Activated CD4-positive, alpha-beta T cell treated with anti-CD3 and anti-CD28 coated beads for 36 hours (primary cell): ENCODE measurements around the gene EPN2. TPM values are rescaled to one million over a fixed set of nuclear protein-coding genes. Genes with fewer than 3 reads are reported as not detected.
"Not testable (repeated sequence)": the region's sequence is repeated elsewhere in the genome, so short reads cannot be mapped to it uniquely, and the experiment has no call there.

ENCODE experiments used
- ATAC-seq: fragments of 200-7000 bp; cut with Tn5 transposase; one replicate; pipeline ENCODE4 v1.10.0; 2021; ENCODE audit warnings: mild to moderate bottlenecking, moderate library complexity
- CTCF ChIA-PET: fragments of 350-600 bp; sonication (Branson Sonifier 250); formaldehyde crosslinking; loops from one replicate; lab custom pipeline; 2021; ENCODE audit warnings: antibody characterized with exemption; lab: Charles Lee
- POLR2A ChIA-PET: fragments of 350-600 bp; sonication (Branson Sonifier 250); formaldehyde crosslinking; loops from one replicate; lab custom pipeline; 2021; ENCODE audit warnings: antibody characterized with exemption, inconsistent platforms; lab: Charles Lee
- DNase-seq: peaks from one replicate; pipeline ENCODE4 v3.0.0-alpha.2; 2020
- H3K27ac Mint-ChIP-seq: one replicate; pipeline ENCODE4 v1.8.0; 2021; ENCODE audit warnings: mixed read lengths
- H3K27me3 Mint-ChIP-seq: one replicate; pipeline ENCODE4 v1.8.0; 2021; ENCODE audit warnings: mixed read lengths
- H3K36me3 Mint-ChIP-seq: one replicate; pipeline ENCODE4 v1.8.0; 2021; ENCODE audit warnings: low read depth, mixed read lengths
- H3K4me1 Mint-ChIP-seq: one replicate; pipeline ENCODE4 v1.8.0; 2021; ENCODE audit warnings: mixed read lengths
- H3K4me3 Mint-ChIP-seq: one replicate; pipeline ENCODE4 v1.8.0; 2021; ENCODE audit warnings: mild to moderate bottlenecking, moderate library complexity, mixed read lengths
- H3K9me3 Mint-ChIP-seq: one replicate; pipeline ENCODE4 v1.8.0; 2021; ENCODE audit warnings: low read depth, mixed read lengths
- intact Hi-C, 2 experiments: fragments of 100-400 bp; cut with DNase I in 1 of 2; cut with micrococcal nuclease in 1 of 2; formaldehyde crosslinking; loops; one replicate each; pipeline versions ENCODE4 v1.14.2 to v1.15.1; 2022 to 2024; cut with DNase I, micrococcal nuclease
- total RNA-seq, 2 experiments: library from RNA; stranded (reverse); gene quantifications; one replicate each; pipeline ENCODE4 v1.2.3, GENCODE V29; 2021

EPN2 gene
- total RNA-seq, 2 experiments from 2014 or later: 6.8 to 8.2 TPM

DNA sequence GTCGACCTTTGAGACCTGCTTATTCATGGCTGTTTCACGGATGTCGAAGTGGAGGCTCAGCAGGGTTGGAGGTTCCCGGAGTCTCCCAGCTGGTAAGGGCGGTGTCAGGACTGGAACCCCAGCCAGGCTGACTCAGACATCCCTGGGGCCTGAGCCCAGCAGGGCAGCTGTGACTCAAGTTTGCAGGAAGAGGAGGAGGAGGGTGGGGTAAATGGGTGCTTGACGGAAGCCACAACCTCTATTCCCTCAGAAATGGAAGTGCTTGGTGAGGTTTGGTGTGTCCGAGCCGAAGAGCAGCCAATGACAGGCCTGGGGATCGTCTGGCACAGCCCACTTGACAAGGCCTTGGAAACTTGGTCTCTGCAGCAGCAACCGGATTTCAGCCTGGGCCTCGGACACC lies 17.8 kb upstream of the EPN2 start:
- POLR2A ChIA-PET, intact Hi-C loops, DNase-seq, H3K4me1 Mint-ChIP-seq, CTCF ChIA-PET, H3K4me3 Mint-ChIP-seq, ATAC-seq, H3K27me3 Mint-ChIP-seq, H3K27ac Mint-ChIP-seq, H3K36me3 Mint-ChIP-seq, H3K9me3 Mint-ChIP-seq: not testable (repeated sequence)

DNA sequence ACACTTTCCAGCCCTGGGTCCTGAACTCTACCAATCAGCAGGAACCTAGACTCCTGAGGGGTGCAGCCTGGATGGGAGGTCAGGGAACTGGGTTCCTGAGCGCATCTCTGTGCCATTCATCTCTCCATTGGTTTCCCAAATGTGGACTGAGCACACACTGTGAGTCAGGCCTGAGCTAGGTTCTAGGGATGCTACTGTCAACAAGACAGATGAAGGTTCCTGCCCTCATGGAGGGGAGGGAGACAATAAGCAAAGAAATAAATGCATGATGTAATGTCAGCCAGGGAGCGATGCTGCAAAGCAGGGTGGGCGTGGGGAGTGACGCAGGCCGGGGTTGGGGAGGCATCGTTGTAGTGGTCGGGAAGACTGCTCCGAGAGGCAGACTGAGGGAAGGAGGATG lies 17.0 kb upstream of the EPN2 start:
- CTCF ChIA-PET, ATAC-seq, H3K4me1 Mint-ChIP-seq, H3K4me3 Mint-ChIP-seq, H3K36me3 Mint-ChIP-seq, H3K27me3 Mint-ChIP-seq, H3K9me3 Mint-ChIP-seq, H3K27ac Mint-ChIP-seq, intact Hi-C loops, POLR2A ChIA-PET, DNase-seq: not testable (repeated sequence)

DNA sequence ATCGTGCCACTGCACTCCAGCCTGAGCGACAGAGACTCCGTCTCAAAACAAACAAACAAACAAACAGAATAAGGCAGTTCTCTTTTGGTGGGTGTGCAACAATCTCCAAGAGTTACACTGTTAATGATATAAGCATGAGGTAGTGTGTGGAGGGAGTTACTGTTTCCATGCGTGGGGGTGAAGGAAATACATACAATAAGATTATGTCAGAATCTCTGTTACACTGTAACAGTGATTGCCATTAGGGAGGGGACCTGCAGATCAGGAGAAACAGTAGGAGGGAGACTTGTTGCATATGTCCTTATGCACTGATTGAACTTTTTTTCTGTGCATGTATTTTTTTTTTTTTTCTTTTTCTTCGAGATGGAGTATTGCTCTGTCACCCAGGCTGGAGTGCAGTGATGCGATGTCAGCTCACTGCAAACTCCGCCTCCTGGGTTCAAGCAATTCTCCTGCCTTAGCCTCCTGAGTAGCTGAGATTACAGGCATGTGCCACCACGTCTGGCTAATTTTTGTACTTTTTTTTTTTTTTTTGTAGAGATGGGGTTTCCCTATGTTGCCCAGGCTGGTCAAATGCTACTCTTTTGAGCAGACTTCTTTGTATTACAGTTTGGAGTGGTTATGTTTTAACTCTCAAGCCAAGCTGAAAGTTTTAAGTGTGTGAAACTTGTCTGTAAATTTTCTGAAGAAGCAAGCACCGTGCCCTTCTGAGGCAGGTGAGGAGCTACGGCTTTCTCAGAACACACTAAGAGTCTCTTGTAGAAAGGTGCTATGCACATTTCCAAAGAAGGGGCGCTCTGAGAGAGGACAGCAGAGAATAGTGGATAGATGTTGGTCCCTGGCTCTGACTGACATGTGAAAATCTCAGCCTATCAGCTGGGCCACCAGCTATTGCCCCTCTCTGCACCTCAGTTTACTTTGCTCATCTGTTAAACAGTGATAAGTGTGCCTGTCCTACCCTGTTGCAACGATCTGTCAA lies 10.3 kb upstream of the EPN2 start:
- CTCF ChIA-PET, H3K9me3 Mint-ChIP-seq, H3K4me1 Mint-ChIP-seq, intact Hi-C loops, H3K27me3 Mint-ChIP-seq, H3K27ac Mint-ChIP-seq, H3K36me3 Mint-ChIP-seq, H3K4me3 Mint-ChIP-seq, POLR2A ChIA-PET, DNase-seq, ATAC-seq: not testable (repeated sequence)

- intact Hi-C loops, H3K4me3 Mint-ChIP-seq, ATAC-seq, POLR2A ChIA-PET, CTCF ChIA-PET, H3K9me3 Mint-ChIP-seq, DNase-seq, H3K27ac Mint-ChIP-seq, H3K4me1 Mint-ChIP-seq, H3K27me3 Mint-ChIP-seq, H3K36me3 Mint-ChIP-seq: not testable (repeated sequence)
These were observed 2.5 kb upstream of the EPN2 start for GRCh38 chr17:19234676-19235075.

GRCh38 chr17:19236351-19237138 lies 621 bp upstream of the EPN2 start:
- peak; percentile 68 for ATAC-seq
- H3K36me3 Mint-ChIP-seq, H3K4me3 Mint-ChIP-seq, H3K27ac Mint-ChIP-seq, H3K9me3 Mint-ChIP-seq, H3K27me3 Mint-ChIP-seq, DNase-seq, CTCF ChIA-PET, POLR2A ChIA-PET, H3K4me1 Mint-ChIP-seq, intact Hi-C loops: not testable (repeated sequence)

DNA sequence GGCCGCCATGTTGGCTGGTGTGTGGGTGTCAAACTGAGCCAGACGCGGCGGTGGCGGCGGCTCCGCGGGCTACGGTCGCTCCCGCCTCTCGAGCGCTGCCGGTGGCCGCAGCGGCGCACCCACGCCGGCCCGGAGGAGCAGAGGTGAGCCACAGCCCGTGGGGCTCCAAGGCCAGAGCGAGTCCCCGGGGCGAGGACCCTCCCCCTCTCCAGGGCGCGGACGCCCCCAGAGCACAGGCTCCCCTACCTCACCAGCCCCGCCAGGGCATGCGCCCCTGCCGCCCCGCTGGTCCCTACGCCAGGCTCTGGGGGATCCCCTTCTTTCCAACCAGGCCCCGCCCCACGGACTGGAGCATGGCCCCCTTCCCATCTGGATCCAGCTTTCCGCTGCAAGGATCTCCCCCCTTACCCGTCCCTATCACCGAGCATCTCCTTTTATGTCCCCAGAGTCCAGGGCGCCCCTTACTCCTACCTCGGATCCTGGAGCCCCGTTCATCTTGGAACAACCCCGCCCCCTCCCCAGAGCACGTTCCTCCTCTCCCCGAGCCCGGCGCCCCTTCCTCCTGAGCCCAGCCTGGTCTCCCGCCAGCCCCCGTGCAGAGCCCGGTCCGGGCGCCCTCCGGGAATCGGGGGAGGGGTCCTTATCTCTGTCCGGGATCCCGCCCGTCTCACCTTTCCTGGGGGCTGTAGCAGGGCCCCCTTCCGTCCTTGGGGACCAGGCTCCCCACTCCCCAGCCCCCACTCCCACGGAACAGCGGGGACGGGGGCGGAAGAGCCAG lies 412 bp downstream of the EPN2 start:
- DNase-seq (peak; percentile 53), ATAC-seq (peak; percentile 73)
- CTCF ChIA-PET: no interaction called here
- no peaks in the 10 kb centered on the region for H3K36me3 Mint-ChIP-seq
- POLR2A ChIA-PET: no interaction called here
- peaks cover 3% of the 10 kb centered on the region for H3K27me3 Mint-ChIP-seq
- intact Hi-C loops: no loop called here
- no peaks in the 10 kb centered on the region for H3K9me3 Mint-ChIP-seq
- H3K4me3 Mint-ChIP-seq: peak overlapping the region; percentile 79
- peak overlapping the region; percentile 42 for H3K27ac Mint-ChIP-seq
- H3K4me1 Mint-ChIP-seq: peaks cover 4% of the 10 kb centered on the region

GRCh38 chr17:19238167-19238505 lies 970 bp downstream of the EPN2 start:
- CTCF ChIA-PET: interaction anchor here (1.8 kb wide), 1 partner anchor 125 kb away, joined by 4 read pairs; the partner anchor contains the start of gene B9D1
- H3K36me3 Mint-ChIP-seq: no peaks in the 10 kb centered on the region
- peaks cover 4% of the 10 kb centered on the region for H3K4me1 Mint-ChIP-seq
- POLR2A ChIA-PET: no interaction called here
- H3K4me3 Mint-ChIP-seq: peak overlapping the region; percentile 79
- DNase-seq (peak; percentile 33), ATAC-seq (no peak)
- intact Hi-C loops: no loop called here
- H3K27me3 Mint-ChIP-seq: peaks cover 3% of the 10 kb centered on the region
- no peaks in the 10 kb centered on the region for H3K9me3 Mint-ChIP-seq
- H3K27ac Mint-ChIP-seq: no peak overlapping the region

DNA sequence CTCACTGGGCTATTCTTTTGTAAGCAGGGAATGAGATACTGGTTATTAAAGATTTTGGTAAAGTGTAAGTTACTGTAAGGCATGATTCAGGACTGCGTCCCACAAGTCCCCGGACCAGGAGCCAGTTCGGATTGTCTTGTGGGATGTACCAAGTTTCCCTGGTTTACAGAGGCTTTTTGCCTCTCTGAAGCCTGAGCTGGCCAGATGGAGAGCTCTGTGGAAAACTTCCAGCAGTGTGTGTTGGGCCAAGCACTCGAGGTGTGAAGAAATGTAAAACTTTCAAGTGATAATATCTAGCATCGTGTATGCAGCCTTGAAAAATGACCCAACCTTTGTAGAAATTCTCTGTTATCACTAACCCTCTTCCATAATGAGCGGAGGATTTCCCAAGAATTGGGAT lies 2.4 kb downstream of the EPN2 start:
- CTCF ChIA-PET: interaction anchor here (1.2 to 1.8 kb wide), 2 partner anchors 16 to 123 kb away, joined by 4 read pairs; partner anchors contain the start of gene B9D1
- no peaks in the 10 kb centered on the region for H3K36me3 Mint-ChIP-seq
- intact Hi-C loops: no loop called here
- H3K9me3 Mint-ChIP-seq: no peaks in the 10 kb centered on the region
- H3K27me3 Mint-ChIP-seq: peaks cover 3% of the 10 kb centered on the region
- H3K27ac Mint-ChIP-seq: no peak overlapping the region
- H3K4me3 Mint-ChIP-seq: no peak overlapping the region
- peaks cover 4% of the 10 kb centered on the region for H3K4me1 Mint-ChIP-seq
- POLR2A ChIA-PET: no interaction called here
- no peak for ATAC-seq
- DNase-seq: no peak

- peaks cover 4% of the 10 kb centered on the region for H3K4me1 Mint-ChIP-seq
- ChIA-PET POLR2A (no interaction called here), CTCF (interaction anchor here (0.6 kb wide), 1 partner anchor 20 kb away, joined by 3 read pairs; no protein-coding TSS in a partner anchor)
- ATAC-seq (no peak), DNase-seq (no peak)
- H3K9me3 Mint-ChIP-seq: no peaks in the 10 kb centered on the region
- peaks cover 8% of the 10 kb centered on the region for H3K27me3 Mint-ChIP-seq
- H3K27ac Mint-ChIP-seq: no peak overlapping the region
- H3K4me3 Mint-ChIP-seq: no peak overlapping the region
- H3K36me3 Mint-ChIP-seq: no peaks in the 10 kb centered on the region
- intact Hi-C loops: no loop called here
These were observed 5.2 kb downstream of the EPN2 start for GRCh38 chr17:19242323-19242722.

- Mint-ChIP-seq H3K36me3 (no peaks in the 10 kb centered on the region), H3K4me1 (peaks cover 4% of the 10 kb centered on the region), H3K27me3 (peaks cover 11% of the 10 kb centered on the region), H3K4me3 (no peak overlapping the region), H3K27ac (no peak overlapping the region), H3K9me3 (no peaks in the 10 kb centered on the region)
- CTCF ChIA-PET: no interaction called here
- DNase-seq (no peak), ATAC-seq (no peak)
- POLR2A ChIA-PET: no interaction called here
- intact Hi-C loops: no loop called here
These were observed 5.8 kb downstream of the EPN2 start for GRCh38 chr17:19242926-19243325.

- Mint-ChIP-seq H3K4me1 (no peaks in the 10 kb centered on the region), H3K9me3 (no peaks in the 10 kb centered on the region), H3K36me3 (no peaks in the 10 kb centered on the region), H3K27me3 (peaks cover 8% of the 10 kb centered on the region), H3K4me3 (no peak overlapping the region), H3K27ac (no peak overlapping the region)
- CTCF ChIA-PET: no interaction called here
- DNase-seq (no peak), ATAC-seq (no peak)
- POLR2A ChIA-PET: no interaction called here
- intact Hi-C loops: no loop called here
These were observed 6.7 kb downstream of the EPN2 start for GRCh38 chr17:19243838-19244237.
